Measurements from ENCODE around the gene CAPN2.

GRCh38 chr1:223720971-223721591 is 8.7 kb downstream of the CAPN2 start:
- TF ChIP-seq CTCF (conservative IDR thresholded peaks at IDR 0.05) (no peak), ZFX (IDR thresholded peaks at IDR 0.05) (no peak)

All from C4-2B (cell line).